Measurements from ENCODE around the gene KCNK5. TPM values are rescaled to one million over a fixed set of nuclear protein-coding genes. Genes with fewer than 3 reads are reported as not detected.

The KCNK5 gene
- total and polyA plus RNA-seq, 2 donors (not counting 3 experiments of a cell fraction or from before 2014, with no cell fraction given) = not detected

DNA sequence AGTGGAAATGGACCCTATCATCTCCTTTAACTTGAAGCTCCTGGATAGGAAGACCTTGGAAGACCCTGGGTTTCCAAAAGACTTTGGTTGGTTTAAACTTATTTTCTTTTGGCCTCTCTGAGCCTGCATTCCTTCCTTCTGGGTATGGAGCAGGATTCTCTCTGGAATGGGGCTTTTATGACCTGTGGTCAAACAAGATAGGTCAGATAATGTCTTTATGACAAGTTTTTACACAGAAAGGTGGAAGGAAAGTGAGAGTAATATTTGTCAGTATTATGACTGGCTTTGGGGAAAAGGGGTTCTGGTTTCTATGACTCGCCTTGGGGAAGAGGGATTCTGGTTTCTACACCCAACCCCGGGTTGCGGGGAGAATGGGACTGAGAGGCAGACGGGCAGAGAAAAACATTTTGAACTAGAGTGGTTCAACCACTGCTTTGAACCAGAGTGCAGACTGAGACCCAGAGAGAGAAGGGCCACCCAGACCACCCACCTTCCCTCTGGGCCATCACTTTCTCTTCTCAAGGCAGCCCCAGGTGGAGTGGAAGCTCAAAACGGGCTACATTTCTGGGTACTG, 37.6 kb upstream of the KCNK5 start:
- no peak overlapping the region for H3K4me3 ChIP-seq (replicated peaks in 1 of 3; ENCODE audit: insufficient read depth in 1 of 3, low read depth in 1 of 3, low read length in 3 of 3)
- intact Hi-C loops (cut with micrococcal nuclease) = no loop called here
- no peak for TF ChIP-seq JUN (IDR thresholded peaks at IDR 0.05; ENCODE audit: borderline replicate concordance, insufficient read depth, insufficient read length, low read depth)
- ChIA-PET POLR2A (no interaction called here), CTCF (no interaction called here)
- no peak overlapping the region for H3K9ac ChIP-seq (replicated peaks; ENCODE audit: extremely low read depth, insufficient read depth, low read length)
- H3K36me3 ChIP-seq (ENCODE audit: control insufficient read depth in 2 of 2, extremely low read depth in 1 of 2, insufficient read depth in 2 of 2, low read length in 2 of 2) = no peaks in the 10 kb centered on the region
- H4K20me1 ChIP-seq (replicated peaks; ENCODE audit: control insufficient read depth, extremely low read depth, insufficient read depth, low read length) = no peaks in the 10 kb centered on the region
- no TSS peak for BruUV-seq (replicated peaks)
- H3K27ac ChIP-seq (ENCODE audit: insufficient read depth, low read depth, low read length) = no peak overlapping the region
- no peaks in the 10 kb centered on the region for H3K4me1 ChIP-seq (ENCODE audit: control insufficient read depth, extremely low read depth, insufficient read depth, low read length)
- no peaks in the 10 kb centered on the region for H3K9me3 ChIP-seq (replicated peaks; ENCODE audit: control insufficient read depth, insufficient read depth, low read length)
- no peaks in the 10 kb centered on the region for H3K79me2 ChIP-seq (ENCODE audit: control insufficient read depth, insufficient read depth, low read length)
- no peak for FAIRE-seq
- dilution Hi-C loops (cut with MboI; ENCODE audit: extremely low pct_ligation_motif_present, low sequenced_read_pairs) = no loop called here
- H3K4me2 ChIP-seq (ENCODE audit: insufficient read depth, low read length) = no peak overlapping the region
- no peak overlapping the region for H2AFZ ChIP-seq (ENCODE audit: low read depth, low read length)
- H3K9me1 ChIP-seq (replicated peaks; ENCODE audit: control insufficient read depth, extremely low read depth, insufficient read depth, low read length) = no peaks in the 10 kb centered on the region
- H3K27me3 ChIP-seq (ENCODE audit: control insufficient read depth in 2 of 2, insufficient read depth in 2 of 2, low read length in 2 of 2) = no peaks in the 10 kb centered on the region
- no peak for DNase-seq (ENCODE audit: low read depth, low spot score)

DNA sequence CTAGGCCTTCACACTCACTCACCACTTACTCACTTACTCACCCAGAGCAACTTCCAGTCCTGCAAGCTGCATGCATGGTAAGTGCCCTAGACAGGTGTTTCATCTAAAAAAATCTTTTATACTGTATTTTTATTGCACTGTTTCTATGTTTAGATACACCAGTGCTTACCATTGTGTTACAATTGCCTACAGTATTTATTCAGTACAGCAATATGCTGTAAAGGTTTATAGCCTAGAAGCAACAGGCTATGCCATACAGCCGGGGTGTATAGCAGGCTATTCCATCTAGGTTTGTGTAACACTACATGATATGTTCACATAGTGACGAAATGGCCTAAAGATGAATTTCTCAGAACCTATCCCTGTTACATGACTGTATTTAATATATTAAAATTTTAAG, 37.1 kb upstream of the KCNK5 start:
- Histone ChIP-seq H3K9me3 (replicated peaks; ENCODE audit: control insufficient read depth, insufficient read depth, low read length) (no peaks in the 10 kb centered on the region), H3K9ac (replicated peaks; ENCODE audit: extremely low read depth, insufficient read depth, low read length) (no peak overlapping the region), H3K4me3 (replicated peaks in 1 of 3; ENCODE audit: insufficient read depth in 1 of 3, low read depth in 1 of 3, low read length in 3 of 3) (no peak overlapping the region), H3K9me1 (replicated peaks; ENCODE audit: control insufficient read depth, extremely low read depth, insufficient read depth, low read length) (no peaks in the 10 kb centered on the region), H4K20me1 (replicated peaks; ENCODE audit: control insufficient read depth, extremely low read depth, insufficient read depth, low read length) (no peaks in the 10 kb centered on the region), H3K27me3 (ENCODE audit: control insufficient read depth in 2 of 2, insufficient read depth in 2 of 2, low read length in 2 of 2) (no peaks in the 10 kb centered on the region), H3K36me3 (ENCODE audit: control insufficient read depth in 2 of 2, extremely low read depth in 1 of 2, insufficient read depth in 2 of 2, low read length in 2 of 2) (no peaks in the 10 kb centered on the region), H3K4me1 (ENCODE audit: control insufficient read depth, extremely low read depth, insufficient read depth, low read length) (no peaks in the 10 kb centered on the region), H3K27ac (ENCODE audit: insufficient read depth, low read depth, low read length) (no peak overlapping the region), H3K79me2 (ENCODE audit: control insufficient read depth, insufficient read depth, low read length) (no peaks in the 10 kb centered on the region), H2AFZ (ENCODE audit: low read depth, low read length) (no peak overlapping the region), H3K4me2 (ENCODE audit: insufficient read depth, low read length) (no peak overlapping the region)
- FAIRE-seq = no peak
- intact Hi-C loops (cut with micrococcal nuclease) (no loop called here), dilution Hi-C loops (cut with MboI; ENCODE audit: extremely low pct_ligation_motif_present, low sequenced_read_pairs) (no loop called here)
- DNase-seq (ENCODE audit: low read depth, low spot score) = no peak
- no TSS peak for BruUV-seq (replicated peaks)
- ChIA-PET POLR2A (no interaction called here), CTCF (no interaction called here)
- TF ChIP-seq POLR2A (IDR thresholded peaks at IDR 0.05; ENCODE audit: low read depth, low read length) (no peak), POLR2AphosphoS5 (IDR thresholded peaks at IDR 0.05; ENCODE audit: insufficient read depth, low read depth, low read length) (no peak), MYC (IDR thresholded peaks at IDR 0.05; ENCODE audit: low read depth, low read length) (no peak), EZH2 (IDR thresholded peaks at IDR 0.05; ENCODE audit: borderline replicate concordance, low read depth, low read length, severe bottlenecking) (no peak)
